Measurements from ENCODE around the gene ATP5MC2. TPM values are rescaled to one million over a fixed set of nuclear protein-coding genes. Genes with fewer than 3 reads are reported as not detected.

ATP5MC2 gene
- total RNA-seq, 2 donors from 2014 or later, result 481 to 659 TPM

GRCh38 chr12:53696655-53697331, 20.9 kb upstream of the ATP5MC2 start:
- TF ChIP-seq CTCF (IDR thresholded peaks at IDR 0.05), result no peak
- Histone ChIP-seq H3K4me1 (peaks cover 0 to 28% of the 10 kb centered on the region in 2 donors), H3K36me3 (no peaks in the 10 kb centered on the region), H3K4me3 (peak overlapping the region; percentile 20 to 41), H3K9me3 (no peaks in the 10 kb centered on the region), H3K27me3 (peaks cover 9% of the 10 kb centered on the region in 2 donors), H3K27ac (no peak overlapping the region)
- no peak for DNase-seq (ENCODE audit: low spot score)

DNA sequence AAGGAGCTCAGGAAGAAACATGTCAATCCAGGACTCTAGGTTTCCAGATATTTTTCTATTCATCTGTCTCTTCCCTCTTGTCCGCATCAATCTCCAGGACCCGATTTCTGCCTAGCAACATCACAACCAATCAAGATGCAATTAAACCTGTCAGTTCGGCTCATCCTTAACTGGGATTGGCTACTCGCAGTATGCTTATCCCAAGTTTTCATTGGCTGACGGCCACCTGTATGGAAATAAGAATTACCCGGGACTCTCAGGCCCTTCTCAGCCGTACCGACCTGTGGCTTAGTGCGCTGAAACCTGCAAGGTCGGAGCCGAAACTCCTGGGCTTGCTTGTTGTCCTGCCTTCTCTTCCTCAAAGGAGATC, 20.4 kb upstream of the ATP5MC2 start:
- H3K4me1 ChIP-seq, result peaks cover 0 to 28% of the 10 kb centered on the region in 2 donors
- peak; percentile 67 for DNase-seq (ENCODE audit: low spot score)
- no peak for TF ChIP-seq CTCF (IDR thresholded peaks at IDR 0.05)
- H3K4me3 ChIP-seq, result peak overlapping the region; percentile 20 to 41
- H3K27ac ChIP-seq, result no peak overlapping the region
- no peaks in the 10 kb centered on the region for H3K9me3 ChIP-seq
- no peaks in the 10 kb centered on the region for H3K36me3 ChIP-seq
- H3K27me3 ChIP-seq, result peaks cover 9% of the 10 kb centered on the region in 2 donors

DNA sequence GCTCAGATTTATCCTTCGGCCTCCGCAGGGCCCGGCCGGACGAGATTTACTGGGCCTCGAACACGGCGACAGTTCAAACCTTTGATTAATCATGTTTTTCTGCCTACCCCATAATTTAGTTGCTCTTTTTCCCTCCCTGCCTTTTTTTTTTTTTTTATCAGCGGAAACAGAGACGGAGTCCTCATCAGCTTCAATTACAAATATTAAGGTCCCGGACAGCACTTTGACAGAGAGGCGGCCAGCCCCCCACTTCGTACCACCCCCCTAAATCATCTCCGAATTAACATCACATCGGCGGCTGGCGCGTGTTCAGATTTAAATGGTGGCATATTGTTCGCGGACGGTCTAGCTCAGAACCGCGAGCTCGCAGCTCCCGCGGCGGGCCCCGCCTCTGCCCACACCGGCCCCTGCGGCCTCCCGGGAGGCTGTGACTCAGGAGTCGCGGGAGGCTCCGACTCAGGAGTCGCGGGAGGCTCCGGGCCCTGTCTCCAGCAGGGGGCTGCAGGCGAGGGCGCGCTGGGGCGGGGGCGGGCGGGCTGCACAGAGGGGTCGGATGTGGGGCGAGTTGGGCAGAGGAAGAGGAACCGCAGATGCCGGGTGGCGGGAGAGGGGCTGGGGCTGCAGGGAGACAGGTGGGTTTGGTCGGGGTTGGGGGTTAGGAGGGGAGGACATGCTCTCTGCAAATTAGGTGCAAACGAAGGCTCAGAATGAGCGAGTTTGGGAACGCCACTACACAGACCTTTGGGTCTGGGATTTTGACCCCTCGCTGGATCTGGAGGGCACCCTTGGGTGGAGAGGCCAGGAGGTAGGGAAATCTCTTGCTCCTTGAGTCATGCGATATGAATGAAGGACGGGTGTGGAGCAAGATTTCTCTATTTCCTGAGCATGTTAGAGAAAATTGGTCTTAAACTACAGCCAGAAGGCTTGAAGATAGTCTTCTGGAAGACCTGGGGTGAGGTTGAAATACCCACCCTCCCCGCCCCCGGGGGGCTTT, 19.6 kb upstream of the ATP5MC2 start:
- peaks cover 9% of the 10 kb centered on the region in 2 donors for H3K27me3 ChIP-seq
- H3K4me3 ChIP-seq, result peak overlapping the region; percentile 5 to 41
- TF ChIP-seq CTCF (IDR thresholded peaks at IDR 0.05), result peak in 1 of 2 donors; percentile 33
- no peaks in the 10 kb centered on the region for H3K36me3 ChIP-seq
- peaks cover 0 to 28% of the 10 kb centered on the region in 2 donors for H3K4me1 ChIP-seq
- DNase-seq (ENCODE audit: low spot score), result no peak
- H3K9me3 ChIP-seq, result no peaks in the 10 kb centered on the region
- no peak overlapping the region for H3K27ac ChIP-seq

DNA sequence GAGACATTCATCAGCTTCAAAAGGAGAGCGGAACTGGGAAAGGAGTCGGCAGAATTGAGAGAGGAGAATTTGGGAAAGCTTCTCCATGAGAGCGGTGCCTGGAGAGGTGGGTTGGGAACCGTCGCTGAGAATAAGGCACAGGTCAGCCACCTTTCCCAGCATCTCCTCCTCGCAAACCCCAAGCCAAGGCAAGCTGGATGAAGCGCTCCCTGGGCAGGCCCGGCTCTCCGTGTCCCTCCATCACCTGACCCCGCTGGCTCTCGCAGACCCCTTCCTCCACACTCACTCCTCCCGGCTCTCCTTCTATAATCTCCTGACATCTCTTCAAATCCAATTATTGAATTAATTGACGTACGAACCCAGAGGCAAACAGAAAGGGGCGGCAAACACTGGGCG, 18.9 kb upstream of the ATP5MC2 start:
- Histone ChIP-seq H3K9me3 (no peaks in the 10 kb centered on the region), H3K27me3 (peaks cover 9% of the 10 kb centered on the region in 2 donors), H3K27ac (no peak overlapping the region), H3K4me3 (no peak overlapping the region), H3K36me3 (no peaks in the 10 kb centered on the region), H3K4me1 (peaks cover 0 to 28% of the 10 kb centered on the region in 2 donors)
- no peak for TF ChIP-seq CTCF (IDR thresholded peaks at IDR 0.05)
- DNase-seq (ENCODE audit: low spot score), result no peak

DNA sequence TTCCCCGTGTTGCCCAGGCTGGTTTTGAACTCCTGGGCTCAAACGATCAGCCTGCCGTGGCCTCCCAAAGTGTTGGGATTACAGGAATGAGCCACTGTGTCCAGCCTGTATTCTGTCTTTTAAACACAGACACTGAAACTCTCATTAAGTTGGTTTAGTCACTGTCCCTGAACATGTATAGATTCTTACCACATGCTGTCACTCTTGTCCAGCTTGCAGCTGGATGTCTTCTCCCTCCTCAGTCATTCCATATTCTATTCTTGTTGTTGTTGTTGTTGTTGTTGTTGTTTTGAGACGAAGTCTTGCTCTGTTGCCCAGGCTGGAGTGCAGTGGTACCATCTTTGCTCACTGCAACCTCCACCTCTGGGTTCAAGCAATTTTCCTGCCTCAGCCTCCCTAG, 12.3 kb upstream of the ATP5MC2 start:
- H3K36me3 ChIP-seq, result no peaks in the 10 kb centered on the region
- no peaks in the 10 kb centered on the region for H3K9me3 ChIP-seq
- DNase-seq (ENCODE audit: low spot score), result no peak
- TF ChIP-seq CTCF (IDR thresholded peaks at IDR 0.05), result no peak
- no peaks in the 10 kb centered on the region for H3K4me1 ChIP-seq
- H3K27ac ChIP-seq, result no peak overlapping the region
- H3K27me3 ChIP-seq, result no peaks in the 10 kb centered on the region
- no peak overlapping the region for H3K4me3 ChIP-seq

Measured in right atrium auricular region (tissue), 2 donors.